Ovary (tissue), 9 donors: ENCODE measurements around the gene MSI2. TPM values are rescaled to one million over a fixed set of nuclear protein-coding genes. Genes with fewer than 3 reads are reported as not detected.

ENCODE experiments used
- DNase-seq, 5 donors: peaks; one replicate each; pipeline ENCODE4 v3.0.0-alpha.2; 2019 to 2020
- H3K27ac ChIP-seq, 2 donors: fragments of 200-600 bp; one replicate each; pipeline versions ENCODE4 v1.5.1 to v1.8.0; 2019 to 2022
- H3K27me3 ChIP-seq: fragments of 200-600 bp; one replicate; pipeline ENCODE4 v1.8.0; 2022
- H3K36me3 ChIP-seq: fragments of 200-600 bp; sonication (generic); one replicate; pipeline ENCODE4 v1.5.1; 2019
- H3K4me1 ChIP-seq: one replicate; pipeline ENCODE4 v1.8.1; 2013; ENCODE audit warnings: mild to moderate bottlenecking, moderate library complexity; ENCODE audit not compliant: insufficient read depth
- H3K4me3 ChIP-seq: fragments of 200-600 bp; sonication (generic); one replicate; pipeline ENCODE4 v1.5.1; 2017
- H3K9me3 ChIP-seq, 2 donors: fragments of 200-600 bp in 1 of 2; sonication (generic) in 1 of 2; one replicate each; pipeline versions ENCODE4 v1.5.1 to v1.8.1; 2013 to 2019; ENCODE audit warnings: mild to moderate bottlenecking in 1 of 2, moderate library complexity in 1 of 2
- CTCF ChIP-seq, 3 donors: fragments of 450-650 bp in 2 of 3; fragments of 200-600 bp in 1 of 3; IDR thresholded peaks; one replicate each; pipeline versions ENCODE4 v1.5.1 to v1.8.0; 2016 to 2022; ENCODE audit warnings: antibody characterized with exemption in 3 of 3, mild to moderate bottlenecking in 1 of 3
- EP300 ChIP-seq: sonication (generic); formaldehyde crosslinking; IDR thresholded peaks from one replicate; pipeline ENCODE4 v1.6.1; 2017; ENCODE audit warnings: antibody characterized with exemption
- POLR2A ChIP-seq: fragments of 450-650 bp; IDR thresholded peaks from one replicate; pipeline ENCODE4 v1.6.1; 2017; ENCODE audit warnings: antibody characterized with exemption, mild to moderate bottlenecking, moderate library complexity
- WGBS, 3 donors: extraction: QIAGEN DNeasy Blood & Tissue Kit in 1 of 3; methylation state at CpG; one replicate each; pipeline versions ENCODE4 v1.1.5 to v1.1.7; 2013 to 2017; 5-methylcytosine and 5-hydroxymethylcytosine counted together
- intact Hi-C, 4 donors: fragments of 100-400 bp; cut with DNase I; formaldehyde crosslinking; loops; one replicate each; pipeline versions ENCODE4 v1.11.0 to v1.15.1; 2022 to 2023
- polyA plus RNA-seq, 2 donors: library from polyadenylated mRNA; stranded (reverse); fragments of 200-250 nt in 1 of 2; fragments of 350-450 nt in 1 of 2; fragmentation: Illumina TruSeq in 1 of 2; extraction: RNeasy Lipid Tissue Mini Kit (QIAGEN cat#74804) in 1 of 2; gene quantifications; one replicate each; pipeline ENCODE4 v1.2.3, GENCODE V29; 2013 to 2014
- total RNA-seq, 7 donors: library from RNA; depleted of rRNA in 2 of 7; stranded (reverse); fragments of >200 nt in 2 of 7; fragmentation: NEBNext Ultra II Directional in 3 of 7; extraction: Animal tissue kit (Norgen Biotek cat#: 25700) in 3 of 7; gene quantifications; one replicate each; pipeline versions ENCODE4 v1.1.0 to v1.2.4, GENCODE V29; 2016 to 2023
- donor health status: DM: no; HTN: no; CAD: no; lungs with moderate emphysema.
- donor health status: DM: no; HTN: no; CAD: no.
- donor health status: Bipolar disorder and iron deficiency.
- donor health status: DM: yes; HTN: yes; CAD: no.
- donor health status: DM: no; HTN: no; CAD: no.
- donor health status: DM: yes; HTN: yes; CAD: no.

The MSI2 gene
- total and polyA plus RNA-seq, 9 donors = 43.1 to 199 (median 120) TPM

DNA sequence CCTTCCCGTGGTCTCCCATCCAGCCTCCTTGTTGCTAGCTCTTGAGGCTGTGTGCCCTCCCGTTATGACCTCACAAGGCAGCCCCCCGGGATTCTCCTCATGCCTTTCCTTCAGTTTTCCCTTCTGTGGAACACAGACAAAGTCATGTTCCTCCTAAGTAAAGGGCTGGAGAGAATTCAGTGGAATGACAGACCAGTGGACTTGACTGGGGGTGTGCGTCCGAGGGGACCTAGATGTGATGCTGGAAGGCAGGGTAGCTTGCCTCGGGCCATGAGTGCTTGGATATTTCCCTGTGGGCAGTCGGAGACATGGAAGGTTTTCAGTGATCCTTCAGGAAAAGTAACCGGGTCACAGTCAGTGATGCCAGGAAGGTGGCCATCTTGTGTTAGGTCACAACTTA is 247.9 kb downstream of the MSI2 start:
- no peaks in the 10 kb centered on the region for H3K9me3 ChIP-seq
- no peak for TF ChIP-seq CTCF (IDR thresholded peaks at IDR 0.05)
- TF ChIP-seq EP300 = no peak
- TF ChIP-seq POLR2A = no peak
- peaks cover 24% of the 10 kb centered on the region for H3K4me1 ChIP-seq
- H3K4me3 ChIP-seq = no peak overlapping the region
- no peak for DNase-seq
- no peak overlapping the region for H3K27ac ChIP-seq
- intact Hi-C loops = no loop called here
- H3K36me3 ChIP-seq = no peaks in the 10 kb centered on the region
- no peaks in the 10 kb centered on the region for H3K27me3 ChIP-seq
- WGBS, 3 donors = 89 to 94% (median 93%) methylated on average over 8 of the region's 8 CpGs

- Histone ChIP-seq H3K4me1 (peaks cover 20% of the 10 kb centered on the region), H3K4me3 (no peak overlapping the region)
- TF ChIP-seq POLR2A = no peak
- no peak for TF ChIP-seq EP300
- no peak for TF ChIP-seq CTCF (IDR thresholded peaks at IDR 0.05)
Observed at GRCh38 chr17:57505841-57506773, 249.8 kb downstream of the MSI2 start.

DNA sequence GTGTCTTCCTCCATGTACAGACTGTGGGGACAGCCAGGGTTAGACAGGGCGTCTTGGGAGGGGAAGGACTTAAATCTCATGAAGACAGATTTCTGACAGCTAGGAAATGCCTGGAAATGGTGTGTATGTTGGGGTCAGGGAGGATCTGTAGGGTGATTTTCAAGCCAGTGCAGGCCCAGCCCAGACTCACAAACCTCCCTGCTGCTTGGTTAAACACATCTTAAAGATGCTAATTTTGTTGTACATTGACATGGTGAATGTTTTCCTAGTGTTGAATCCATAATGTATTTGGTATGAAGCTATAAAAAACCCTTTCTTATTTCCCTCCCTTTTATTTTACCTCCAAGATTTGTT is 250.4 kb downstream of the MSI2 start:
- Histone ChIP-seq H3K4me1 (peaks cover 20% of the 10 kb centered on the region), H3K9me3 (no peaks in the 10 kb centered on the region), H3K4me3 (no peak overlapping the region), H3K27ac (peak overlapping the region; percentile 66 to 84), H3K27me3 (no peaks in the 10 kb centered on the region), H3K36me3 (no peaks in the 10 kb centered on the region)
- TF ChIP-seq POLR2A = no peak
- TF ChIP-seq CTCF (IDR thresholded peaks at IDR 0.05) = no peak
- TF ChIP-seq EP300 = no peak
- no peak for DNase-seq
- WGBS, 3 donors = 33 to 48% (median 38%) methylated on average over 1 of the region's 1 CpG
- intact Hi-C loops = no loop called here

More at GRCh38 chr17:57505841-57506773, 249.8 kb downstream of the MSI2 start:
- H3K27ac ChIP-seq = peak overlapping the region; percentile 66 to 84
- H3K9me3 ChIP-seq = no peaks in the 10 kb centered on the region
- DNase-seq = no peak
- intact Hi-C loops = no loop called here
- no peaks in the 10 kb centered on the region for H3K27me3 ChIP-seq
- WGBS, 3 donors = 37 to 44% (median 37%) methylated on average over 21 of the region's 21 CpGs
- H3K36me3 ChIP-seq = no peaks in the 10 kb centered on the region

DNA sequence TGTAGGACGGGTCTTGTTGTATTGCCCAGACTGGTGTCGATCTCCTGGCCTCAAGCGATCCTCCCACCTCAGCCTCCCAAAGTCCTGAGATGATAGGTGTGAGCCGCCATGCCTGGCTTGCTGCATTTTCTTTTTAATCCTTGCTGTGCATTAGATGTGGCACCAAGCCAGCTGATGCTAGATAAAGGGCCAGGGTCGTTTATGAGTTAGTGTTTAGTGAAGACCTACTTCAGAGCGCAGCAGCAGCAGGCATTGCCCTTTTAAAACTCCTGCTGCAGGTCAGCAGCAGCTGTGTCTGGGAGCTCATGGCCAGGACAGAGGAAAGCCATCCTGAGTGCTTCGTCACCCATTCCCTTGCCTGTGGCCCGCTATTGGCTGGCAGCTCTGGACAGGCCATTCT is 251.5 kb downstream of the MSI2 start:
- Histone ChIP-seq H3K36me3 (no peaks in the 10 kb centered on the region), H3K27me3 (no peaks in the 10 kb centered on the region), H3K9me3 (no peaks in the 10 kb centered on the region), H3K27ac (peak overlapping the region; percentile 12 to 56), H3K4me1 (peaks cover 18% of the 10 kb centered on the region), H3K4me3 (no peak overlapping the region)
- WGBS, 3 donors = 47 to 59% (median 52%) methylated on average over 8 of the region's 8 CpGs
- DNase-seq = peak in 1 of 5 donors; percentile 48
- no peak for TF ChIP-seq CTCF (IDR thresholded peaks at IDR 0.05)
- no peak for TF ChIP-seq POLR2A
- TF ChIP-seq EP300 = no peak
- intact Hi-C loops = no loop called here
